ENCODE data around the gene HOXA13.

HOXA13 gene

GRCh38 chr7:27159266-27160144, 40.4 kb downstream of the HOXA13 start:
- no peak for DNase-seq (ENCODE audit: extremely low read depth, low read depth)
- no peak for TF ChIP-seq CTCF (IDR thresholded peaks at IDR 0.05; ENCODE audit: low read depth, low read length)

DNA sequence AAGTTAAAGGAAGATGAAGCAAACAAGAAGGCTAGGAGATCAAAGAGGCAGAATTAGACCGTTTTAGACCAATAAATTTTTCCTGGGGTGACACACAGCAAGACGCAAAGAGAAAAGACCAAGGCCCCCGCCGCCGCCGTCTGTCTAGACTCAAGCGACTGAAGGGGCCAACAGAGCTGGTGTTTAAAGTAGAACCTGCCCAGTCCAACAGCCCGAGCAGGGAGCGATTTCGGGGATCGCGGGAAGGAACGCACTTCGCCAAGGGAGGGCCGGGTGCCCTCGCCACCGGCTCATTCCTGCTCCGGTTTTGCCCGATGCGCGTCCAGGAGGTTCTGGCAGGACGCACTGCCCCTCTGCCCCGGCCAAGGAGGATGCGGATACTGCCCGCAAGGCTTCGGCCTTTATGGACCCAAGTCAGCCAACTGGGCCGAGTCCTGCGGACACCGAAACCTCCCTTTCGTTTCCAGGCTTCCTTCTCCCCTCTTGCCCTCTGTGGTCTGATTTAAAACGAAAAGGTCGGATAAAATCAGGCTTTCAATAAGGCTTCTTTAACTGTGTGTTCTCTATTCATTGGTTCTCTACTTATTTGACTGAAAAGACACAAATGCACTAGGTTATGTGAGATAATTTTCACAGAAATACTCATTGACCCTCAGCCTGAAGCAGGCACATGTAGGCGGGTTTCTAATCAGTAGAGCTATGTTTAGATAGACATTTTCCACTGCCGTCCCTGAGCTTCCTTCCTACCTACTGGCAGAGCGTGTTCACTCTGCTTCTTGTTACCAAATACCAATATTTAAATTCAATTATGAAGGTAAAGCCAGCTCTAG, 41.2 kb downstream of the HOXA13 start:
- TF ChIP-seq CTCF (IDR thresholded peaks at IDR 0.05; ENCODE audit: low read depth, low read length) = no peak

GRCh38 chr7:27157702-27158431, 42.0 kb downstream of the HOXA13 start:
- DNase-seq (ENCODE audit: extremely low read depth, low read depth) = no peak
- TF ChIP-seq CTCF (IDR thresholded peaks at IDR 0.05; ENCODE audit: low read depth, low read length) = no peak

More for the DNA sequence above, 41.2 kb downstream of the HOXA13 start:
- no peak for DNase-seq (ENCODE audit: extremely low read depth, low read depth)

DNA sequence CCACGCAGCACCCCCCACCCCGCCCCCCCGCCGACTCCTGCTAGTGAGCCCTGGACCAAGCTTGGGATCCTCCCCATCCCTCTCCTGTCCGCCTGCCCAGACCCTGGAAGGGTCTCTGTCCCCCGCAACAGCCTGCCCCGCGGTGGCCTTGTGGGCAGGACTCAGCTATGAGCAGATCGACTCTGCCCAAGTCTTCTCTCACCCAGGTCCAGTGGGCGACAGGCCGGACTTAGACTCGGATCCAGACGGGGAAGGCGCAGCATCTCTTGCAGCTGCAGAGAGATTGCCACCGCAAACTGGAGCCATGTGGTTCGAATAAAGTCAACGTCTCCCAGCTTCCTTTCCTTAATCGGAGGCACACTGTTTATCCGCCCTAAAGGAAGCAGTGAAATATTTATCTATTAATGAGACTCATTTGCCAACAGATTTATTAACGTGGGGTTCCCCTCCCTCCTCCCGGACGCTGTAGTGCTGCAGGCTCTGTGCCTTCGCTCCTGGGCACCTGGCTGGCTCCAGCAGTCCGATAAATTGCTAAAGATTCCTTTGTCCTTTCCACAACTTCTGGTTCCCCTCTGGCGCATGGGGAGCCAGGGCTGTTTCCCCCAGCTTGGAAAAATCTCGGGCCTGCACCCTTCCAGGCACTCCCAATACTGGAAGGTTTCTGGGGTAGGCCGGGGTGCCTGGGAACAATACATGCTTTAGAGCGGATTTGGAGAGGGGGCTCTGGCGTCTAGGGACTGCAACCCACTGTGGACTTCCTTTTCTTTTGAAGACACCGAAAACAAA, 42.8 kb downstream of the HOXA13 start:
- no peak for DNase-seq (ENCODE audit: extremely low read depth, low read depth)
- TF ChIP-seq CTCF (IDR thresholded peaks at IDR 0.05; ENCODE audit: low read depth, low read length) = no peak

- DNase-seq (ENCODE audit: extremely low read depth, low read depth) = no peak
- TF ChIP-seq CTCF (IDR thresholded peaks at IDR 0.05; ENCODE audit: low read depth, low read length) = no peak
These were observed 43.4 kb downstream of the HOXA13 start, which contains the start of gene HOXA7 for GRCh38 chr7:27156508-27156898. Gene HOXA7, minus strand, starts transcription at chr7:27156675. Its CDS starts 130 bp downstream, at chr7:27156545.

- DNase-seq (ENCODE audit: extremely low read depth, low read depth) = no peak
- TF ChIP-seq CTCF (IDR thresholded peaks at IDR 0.05; ENCODE audit: low read depth, low read length) = no peak
These were observed 43.9 kb downstream of the HOXA13 start for GRCh38 chr7:27155816-27156507.
